OCI-LY3 (cell line): ENCODE measurements around the gene PIK3IP1.
"Not testable (repeated sequence)": the region's sequence is repeated elsewhere in the genome, so short reads cannot be mapped to it uniquely, and the experiment has no call there.

ENCODE experiments used
- H2AFZ ChIP-seq: fragments of 200-600, 300-600 bp; shearing (Covaris generic); 2 replicates; pipeline ENCODE4 v1.6.0; 2014; ENCODE audit warnings: antibody characterized with exemption, low read depth, low read length
- H3K27ac ChIP-seq: fragments of 200-600, 300-600 bp; sonication (generic); 2 replicates; pipeline ENCODE4 v1.5.1; 2014; ENCODE audit warnings: mild to moderate bottlenecking, low read length, moderate library complexity, mixed read lengths
- H3K27me3 ChIP-seq: fragments of 200-600, 300-600 bp; sonication (generic); 2 replicates; pipeline ENCODE4 v1.6.1; 2014; ENCODE audit warnings: low read depth, low read length, mixed read lengths
- H3K36me3 ChIP-seq: fragments of 200-600, 300-600 bp; sonication (generic); replicated peaks from 2 replicates; pipeline ENCODE3; 2014; ENCODE audit warnings: low read depth, low read length, mixed read lengths
- H3K4me1 ChIP-seq: fragments of 300-600, 200-600 bp; sonication (generic); 2 replicates; pipeline ENCODE4 v1.6.1; 2014; ENCODE audit warnings: low read length, mixed read lengths
- H3K4me2 ChIP-seq: fragments of 200-600, 300-600 bp; sonication (generic); 2 replicates; pipeline ENCODE4 v1.6.1; 2014; ENCODE audit warnings: low read length, mixed read lengths
- H3K4me3 ChIP-seq: fragments of 300-600, 200-600 bp; sonication (generic); 2 replicates; pipeline ENCODE4 v1.5.1; 2014; ENCODE audit warnings: antibody characterized with exemption, mild to moderate bottlenecking, low read length, moderate library complexity
- H3K79me2 ChIP-seq: fragments of 300-600, 200-600 bp; shearing (Covaris generic); 2 replicates; pipeline ENCODE4 v1.6.1; 2014; ENCODE audit warnings: mild to moderate bottlenecking, low read length, mixed read lengths
- H3K9ac ChIP-seq: fragments of 300-600, 200-600 bp; shearing (Covaris generic); 2 replicates; pipeline ENCODE4 v1.6.0; 2014; ENCODE audit warnings: mild to moderate bottlenecking, low read length, moderate library complexity
- H3K9me3 ChIP-seq: fragments of 200-600, 300-600 bp; shearing (Covaris generic); 2 replicates; pipeline ENCODE4 v1.6.1; 2014; ENCODE audit warnings: low read length, mixed read lengths; ENCODE audit not compliant: insufficient read depth
- H4K20me1 ChIP-seq: fragments of 200-600, 300-600 bp; sonication (generic); 2 replicates; pipeline ENCODE4 v1.6.1; 2016; ENCODE audit warnings: low read length, mixed read lengths; ENCODE audit not compliant: insufficient read depth
- EZH2phosphoT487 ChIP-seq: fragments of 200-600 bp; shearing (Covaris generic); IDR thresholded peaks from 2 replicates; pipeline ENCODE4 v1.6.1; 2018; ENCODE audit warnings: antibody characterized with exemption, mixed run types, low read depth
- TF ChIP-seq, protein P1 (sequence below): fragments of 200-600, 300-600 bp; sonication (generic); IDR thresholded peaks from 2 replicates; pipeline ENCODE4 v1.5.1; 2014; ENCODE audit warnings: antibody characterized with exemption, low read length, low read depth

PIK3IP1 gene

DNA sequence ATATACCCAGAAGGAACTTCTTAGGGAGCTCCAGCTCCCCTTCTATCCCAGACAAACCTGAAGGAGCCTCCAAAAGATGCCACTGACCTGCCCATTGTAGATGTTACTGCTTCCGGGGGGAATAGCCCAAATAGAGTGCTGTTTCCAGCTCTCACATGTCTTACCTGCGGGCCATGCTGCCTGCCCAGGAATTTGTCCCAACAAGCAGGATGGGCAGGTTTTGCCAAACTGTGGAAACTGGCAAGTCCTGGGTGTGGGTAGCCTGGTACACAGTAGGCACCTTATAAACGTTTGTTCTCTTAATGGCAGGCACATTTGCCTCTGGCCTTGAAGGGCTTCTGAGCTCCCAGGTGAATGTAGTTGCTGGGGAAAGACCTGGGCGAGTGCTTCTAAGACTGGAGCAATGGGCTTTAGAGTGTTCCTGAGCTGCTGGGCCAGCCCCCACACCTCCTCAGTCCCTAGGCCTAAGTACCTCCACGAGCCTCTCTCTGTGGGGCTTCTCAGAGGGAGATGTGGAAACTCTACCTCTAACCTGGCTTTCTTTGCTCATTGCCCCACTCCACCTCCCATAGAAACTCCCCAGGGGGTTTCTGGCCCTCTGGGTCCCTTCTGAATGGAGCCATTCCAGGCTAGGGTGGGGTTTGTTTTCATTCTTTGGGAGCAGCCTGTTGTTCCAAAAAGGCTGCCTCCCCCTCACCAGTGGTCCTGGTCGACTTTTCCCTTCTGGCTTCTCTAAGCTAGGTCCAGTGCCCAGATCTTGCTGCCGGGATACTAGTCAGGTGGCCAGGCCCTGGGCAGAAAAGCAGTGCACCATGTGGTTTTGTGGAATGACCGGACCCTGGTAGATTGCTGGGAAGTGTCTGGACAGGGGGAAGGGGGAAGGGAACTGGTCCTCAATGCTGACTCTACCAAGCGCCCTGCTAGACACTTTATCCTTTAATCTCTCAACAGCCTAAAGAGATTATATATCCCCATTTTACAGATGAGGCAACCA lies 43.0 kb downstream of the PIK3IP1 start:
- H3K9me3 ChIP-seq: no peaks in the 10 kb centered on the region
- H3K4me1 ChIP-seq: peaks cover 3% of the 10 kb centered on the region; the same call in 1 of the 2 replicates
- no peak for TF ChIP-seq EZH2phosphoT487
- TF ChIP-seq, protein P1, sequence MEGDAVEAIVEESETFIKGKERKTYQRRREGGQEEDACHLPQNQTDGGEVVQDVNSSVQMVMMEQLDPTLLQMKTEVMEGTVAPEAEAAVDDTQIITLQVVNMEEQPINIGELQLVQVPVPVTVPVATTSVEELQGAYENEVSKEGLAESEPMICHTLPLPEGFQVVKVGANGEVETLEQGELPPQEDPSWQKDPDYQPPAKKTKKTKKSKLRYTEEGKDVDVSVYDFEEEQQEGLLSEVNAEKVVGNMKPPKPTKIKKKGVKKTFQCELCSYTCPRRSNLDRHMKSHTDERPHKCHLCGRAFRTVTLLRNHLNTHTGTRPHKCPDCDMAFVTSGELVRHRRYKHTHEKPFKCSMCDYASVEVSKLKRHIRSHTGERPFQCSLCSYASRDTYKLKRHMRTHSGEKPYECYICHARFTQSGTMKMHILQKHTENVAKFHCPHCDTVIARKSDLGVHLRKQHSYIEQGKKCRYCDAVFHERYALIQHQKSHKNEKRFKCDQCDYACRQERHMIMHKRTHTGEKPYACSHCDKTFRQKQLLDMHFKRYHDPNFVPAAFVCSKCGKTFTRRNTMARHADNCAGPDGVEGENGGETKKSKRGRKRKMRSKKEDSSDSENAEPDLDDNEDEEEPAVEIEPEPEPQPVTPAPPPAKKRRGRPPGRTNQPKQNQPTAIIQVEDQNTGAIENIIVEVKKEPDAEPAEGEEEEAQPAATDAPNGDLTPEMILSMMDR: no peak
- 0 out of 2 replicates have a peak, but pooled peaks cover 5% of the 10 kb centered on the region for H3K79me2 ChIP-seq
- no peak overlapping the region for H3K4me3 ChIP-seq
- no peaks in the 10 kb centered on the region for H3K27me3 ChIP-seq
- H3K4me2 ChIP-seq: no peak overlapping the region
- H4K20me1 ChIP-seq: peaks cover 30% of the 10 kb centered on the region
- no peak overlapping the region for H3K27ac ChIP-seq
- H3K9ac ChIP-seq: no peak overlapping the region
- H3K36me3 ChIP-seq: peaks cover 21% of the 10 kb centered on the region
- H2AFZ ChIP-seq: no peak overlapping the region

DNA sequence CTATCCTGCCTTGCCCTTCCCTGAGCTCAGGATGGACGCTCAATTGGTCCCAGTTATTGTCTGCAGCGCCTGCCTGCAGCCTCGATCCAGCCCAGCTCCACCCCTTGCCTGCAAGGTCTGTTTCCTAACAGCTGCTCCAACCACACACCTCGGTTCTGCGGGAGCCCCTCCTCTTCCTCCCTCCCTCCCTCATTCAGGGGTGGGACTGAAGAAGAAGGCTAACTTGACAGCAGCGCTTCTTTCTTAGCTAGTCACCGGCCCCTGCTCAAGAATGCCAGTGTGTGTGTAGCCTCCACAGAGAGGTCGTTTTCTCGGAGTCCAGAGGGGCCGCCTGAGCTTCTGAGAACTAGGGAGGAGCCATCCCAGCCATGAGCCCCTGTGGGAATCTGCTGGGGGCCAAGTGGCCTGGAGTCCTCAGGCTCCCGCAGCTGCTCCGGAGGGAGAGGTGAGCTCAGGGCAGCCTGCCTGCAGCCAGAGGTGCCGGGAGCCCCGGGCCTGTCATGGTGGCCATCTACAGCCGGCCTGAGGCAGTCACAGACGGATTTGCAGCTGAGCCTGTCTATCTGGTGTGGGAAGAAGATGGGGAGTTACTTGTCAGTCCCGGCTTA lies 44.0 kb downstream of the PIK3IP1 start:
- peaks cover 5% of the 10 kb centered on the region; the same call in 1 of the 2 replicates for H3K79me2 ChIP-seq
- peaks cover 18% of the 10 kb centered on the region for H3K36me3 ChIP-seq
- H4K20me1 ChIP-seq: peaks cover 26% of the 10 kb centered on the region; the same call in 1 of the 2 replicates
- H3K4me1 ChIP-seq: no peaks in the 10 kb centered on the region
- no peaks in the 10 kb centered on the region for H3K27me3 ChIP-seq
- H3K4me3 ChIP-seq: no peak overlapping the region
- no peak overlapping the region for H3K4me2 ChIP-seq
- H2AFZ ChIP-seq: no peak overlapping the region
- no peak overlapping the region for H3K27ac ChIP-seq
- H3K9ac ChIP-seq: no peak overlapping the region
- TF ChIP-seq EZH2phosphoT487: no peak
- TF ChIP-seq, protein P1: no peak
- H3K9me3 ChIP-seq: no peaks in the 10 kb centered on the region

DNA sequence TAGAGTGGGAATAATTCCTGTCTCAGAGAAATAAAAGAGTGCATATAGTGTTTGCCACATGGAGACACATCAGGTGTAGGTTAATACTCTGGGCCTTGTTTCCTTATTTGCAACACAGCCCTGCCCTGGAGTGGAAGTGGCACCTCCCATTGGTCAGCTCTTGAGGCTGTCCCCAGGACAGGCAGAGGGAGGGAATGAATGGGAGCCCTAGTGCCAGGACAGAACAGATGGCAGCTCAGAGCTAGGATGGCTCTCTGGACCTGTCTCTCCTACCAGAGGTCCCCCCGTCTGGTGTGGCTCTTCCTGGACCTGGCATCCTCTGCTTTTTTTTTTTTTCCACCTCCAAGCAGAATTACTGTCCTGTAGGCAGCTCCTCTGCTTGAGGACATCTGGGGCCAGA lies 44.6 kb downstream of the PIK3IP1 start:
- H3K4me3 ChIP-seq: no peak overlapping the region
- peaks cover 18% of the 10 kb centered on the region for H3K36me3 ChIP-seq
- H3K27me3 ChIP-seq: no peaks in the 10 kb centered on the region
- no peaks in the 10 kb centered on the region for H3K9me3 ChIP-seq
- peaks cover 5% of the 10 kb centered on the region; the same call in 1 of the 2 replicates for H3K79me2 ChIP-seq
- peaks cover 26% of the 10 kb centered on the region; the same call in 1 of the 2 replicates for H4K20me1 ChIP-seq
- no peak overlapping the region for H2AFZ ChIP-seq
- H3K4me2 ChIP-seq: no peak overlapping the region
- no peak overlapping the region for H3K27ac ChIP-seq
- H3K4me1 ChIP-seq: no peaks in the 10 kb centered on the region
- TF ChIP-seq, protein P1: no peak
- TF ChIP-seq EZH2phosphoT487: no peak
- no peak overlapping the region for H3K9ac ChIP-seq

DNA sequence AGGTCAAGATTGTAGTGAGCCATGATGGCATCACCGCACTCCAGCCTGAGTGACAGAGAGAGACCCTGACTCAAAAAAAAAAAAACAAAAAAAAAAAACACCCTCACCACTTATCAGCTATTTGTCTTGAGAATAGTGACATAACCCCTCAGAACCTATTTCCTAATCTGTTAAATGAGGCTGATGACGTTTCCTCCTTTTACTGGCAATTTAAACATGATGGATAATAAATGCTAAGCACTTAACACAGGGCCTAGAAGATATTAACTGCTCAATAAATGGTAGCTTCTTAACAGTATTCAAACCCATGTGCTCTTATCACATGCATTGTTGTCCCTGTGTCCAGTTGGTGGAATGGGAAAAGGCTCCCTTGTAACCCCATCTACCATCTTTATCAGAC lies 45.6 kb downstream of the PIK3IP1 start:
- Histone ChIP-seq H3K9me3 (no peaks in the 10 kb centered on the region), H2AFZ (no peak overlapping the region), H3K27ac (no peak overlapping the region), H3K9ac (no peak overlapping the region), H3K79me2 (peaks cover 5% of the 10 kb centered on the region; the same call in 1 of the 2 replicates), H3K4me1 (no peaks in the 10 kb centered on the region), H3K4me2 (no peak overlapping the region), H3K36me3 (peaks cover 19% of the 10 kb centered on the region), H3K27me3 (no peaks in the 10 kb centered on the region), H4K20me1 (peaks cover 23% of the 10 kb centered on the region; the same call in 1 of the 2 replicates), H3K4me3 (no peak overlapping the region)
- no peak for TF ChIP-seq EZH2phosphoT487
- TF ChIP-seq, protein P1: no peak

DNA sequence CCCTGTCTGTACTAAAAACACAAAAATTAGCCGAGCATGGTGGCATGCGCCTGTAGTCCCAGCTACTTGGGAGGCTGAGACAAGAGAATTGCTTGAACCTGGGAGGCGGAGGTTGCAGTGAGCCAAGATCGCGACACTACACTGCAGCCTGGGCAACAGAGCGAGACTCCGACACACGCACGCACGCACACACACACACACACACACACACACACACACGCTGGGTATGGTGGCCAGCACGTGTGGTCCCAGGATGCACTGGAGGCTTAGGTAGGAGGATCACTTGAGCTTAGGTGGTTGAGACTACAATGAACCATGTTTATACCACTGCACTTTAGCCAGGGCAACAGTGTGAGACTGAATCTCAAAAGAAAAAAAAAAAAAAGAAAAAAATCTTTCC lies 46.3 kb downstream of the PIK3IP1 start:
- H3K27ac ChIP-seq, H3K4me1 ChIP-seq, H3K4me3 ChIP-seq, H3K9me3 ChIP-seq, H3K9ac ChIP-seq, H2AFZ ChIP-seq, H3K27me3 ChIP-seq, H3K4me2 ChIP-seq, H3K79me2 ChIP-seq: not testable (repeated sequence)
- peaks cover 17% of the 10 kb centered on the region; the same call in 1 of the 2 replicates for H4K20me1 ChIP-seq
- H3K36me3 ChIP-seq: peaks cover 19% of the 10 kb centered on the region
